Activated T-helper 17 cell treated with anti-CD3 and anti-CD28 coated beads, Interleukin-2, amount 50 U/mL, for 72 hours (primary cell): ENCODE results near the gene SERINC3. TPM values are rescaled to one million over a fixed set of nuclear protein-coding genes. Genes with fewer than 3 reads are reported as not detected.

Source experiments
- ATAC-seq: fragments of 150-1000 bp; cut with Tn5 transposase; replicated peaks from 2 replicates; pipeline ENCODE4 v1.10.0; 2021; ENCODE audit warnings: mild to moderate bottlenecking, moderate library complexity
- H3K27ac Mint-ChIP-seq: one replicate; pipeline ENCODE4 v1.8.0; 2022; ENCODE audit warnings: mixed read lengths
- H3K27me3 Mint-ChIP-seq: one replicate; pipeline ENCODE4 v1.8.0; 2022; ENCODE audit warnings: mixed read lengths
- H3K36me3 Mint-ChIP-seq: one replicate; pipeline ENCODE4 v1.8.0; 2022; ENCODE audit warnings: low read depth, mild to moderate bottlenecking, mixed read lengths
- H3K4me1 Mint-ChIP-seq: one replicate; pipeline ENCODE4 v1.8.0; 2022; ENCODE audit warnings: mixed read lengths
- H3K4me3 Mint-ChIP-seq: one replicate; pipeline ENCODE4 v1.8.0; 2022; ENCODE audit warnings: mild to moderate bottlenecking, mixed read lengths
- H3K9me3 Mint-ChIP-seq: one replicate; pipeline ENCODE4 v1.8.0; 2022; ENCODE audit warnings: mixed read lengths
- total RNA-seq, 2 donors: library from RNA; stranded (reverse); gene quantifications; one replicate each; pipeline ENCODE4 v1.2.3, GENCODE V29; 2022

The SERINC3 gene
- total RNA-seq, 2 donors from 2014 or later: 68.7 to 86.8 TPM

- Mint-ChIP-seq H3K36me3 (peaks cover 100% of the 10 kb centered on the region), H3K27ac (peak overlapping the region; percentile 94), H3K9me3 (no peaks in the 10 kb centered on the region), H3K4me3 (peak overlapping the region; percentile 70), H3K27me3 (no peaks in the 10 kb centered on the region), H3K4me1 (peaks cover 52% of the 10 kb centered on the region)
- no peak for ATAC-seq
Observed at GRCh38 chr20:44494266-44494665, 27.6 kb downstream of the SERINC3 start.

- Mint-ChIP-seq H3K27ac (peak overlapping the region; percentile 80), H3K36me3 (peaks cover 99% of the 10 kb centered on the region), H3K27me3 (no peaks in the 10 kb centered on the region), H3K9me3 (no peaks in the 10 kb centered on the region), H3K4me1 (peaks cover 36% of the 10 kb centered on the region), H3K4me3 (peak overlapping the region; percentile 38)
- no peak for ATAC-seq
Observed at GRCh38 chr20:44491635-44492395, 30.1 kb downstream of the SERINC3 start.

DNA sequence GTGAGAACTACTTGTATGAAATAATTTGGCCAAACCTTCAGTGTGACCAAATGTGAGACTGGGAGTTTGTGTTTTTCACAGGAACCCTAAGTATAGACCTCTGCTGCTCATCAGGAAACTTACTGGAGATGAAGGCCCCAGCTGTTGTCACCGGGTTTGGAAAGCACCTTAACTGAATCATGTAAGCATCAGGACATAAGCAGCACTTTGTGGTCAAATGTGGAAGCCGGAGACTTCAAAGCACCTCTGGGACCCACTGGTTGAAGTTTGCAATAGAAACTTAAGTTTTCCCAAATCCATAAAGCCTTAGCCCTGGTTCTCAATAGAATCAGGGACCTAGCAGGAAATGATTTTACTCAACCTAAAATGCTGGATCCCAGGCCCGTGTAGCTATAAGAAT is 31.9 kb downstream of the SERINC3 start:
- peaks cover 29% of the 10 kb centered on the region for H3K4me1 Mint-ChIP-seq
- H3K36me3 Mint-ChIP-seq: peaks cover 99% of the 10 kb centered on the region
- H3K4me3 Mint-ChIP-seq: peak overlapping the region; percentile 3
- no peaks in the 10 kb centered on the region for H3K9me3 Mint-ChIP-seq
- peak; percentile 80 for ATAC-seq
- no peaks in the 10 kb centered on the region for H3K27me3 Mint-ChIP-seq
- H3K27ac Mint-ChIP-seq: peak overlapping the region; percentile 80

GRCh38 chr20:44489223-44489622 is 32.6 kb downstream of the SERINC3 start:
- ATAC-seq: no peak
- H3K4me3 Mint-ChIP-seq: peak overlapping the region; percentile 3
- peaks cover 99% of the 10 kb centered on the region for H3K36me3 Mint-ChIP-seq
- H3K9me3 Mint-ChIP-seq: no peaks in the 10 kb centered on the region
- peak overlapping the region; percentile 80 for H3K27ac Mint-ChIP-seq
- peaks cover 25% of the 10 kb centered on the region for H3K4me1 Mint-ChIP-seq
- no peaks in the 10 kb centered on the region for H3K27me3 Mint-ChIP-seq

DNA sequence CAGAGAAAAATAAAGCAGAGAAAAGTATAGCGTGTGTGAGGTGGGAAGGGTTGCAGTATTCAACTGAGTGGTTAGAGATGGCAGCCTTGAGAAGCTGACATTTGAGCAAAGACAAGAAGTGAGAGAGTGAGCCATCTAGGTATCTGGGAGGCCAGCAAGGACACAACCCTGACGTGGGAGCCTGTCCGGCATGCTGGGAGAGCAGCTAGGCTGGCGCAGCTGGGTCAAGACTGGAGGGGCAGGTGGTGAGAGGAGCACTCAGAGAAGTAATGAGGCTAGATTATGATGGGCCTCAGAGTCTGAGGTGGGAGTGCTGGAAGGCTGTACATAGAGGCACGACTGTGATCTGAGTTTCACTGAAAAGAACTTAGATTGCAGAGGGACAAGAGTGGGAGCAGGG is 33.3 kb downstream of the SERINC3 start:
- H3K4me3 Mint-ChIP-seq: no peak overlapping the region
- peaks cover 21% of the 10 kb centered on the region for H3K4me1 Mint-ChIP-seq
- no peaks in the 10 kb centered on the region for H3K27me3 Mint-ChIP-seq
- H3K9me3 Mint-ChIP-seq: no peaks in the 10 kb centered on the region
- peak overlapping the region; percentile 80 for H3K27ac Mint-ChIP-seq
- H3K36me3 Mint-ChIP-seq: peaks cover 99% of the 10 kb centered on the region
- no peak for ATAC-seq

- Mint-ChIP-seq H3K4me3 (no peak overlapping the region), H3K4me1 (peaks cover 18% of the 10 kb centered on the region), H3K27me3 (no peaks in the 10 kb centered on the region), H3K9me3 (no peaks in the 10 kb centered on the region), H3K27ac (peak overlapping the region; percentile 92), H3K36me3 (peaks cover 99% of the 10 kb centered on the region)
- no peak for ATAC-seq
Observed at GRCh38 chr20:44485830-44486198, 36.1 kb downstream of the SERINC3 start.

DNA sequence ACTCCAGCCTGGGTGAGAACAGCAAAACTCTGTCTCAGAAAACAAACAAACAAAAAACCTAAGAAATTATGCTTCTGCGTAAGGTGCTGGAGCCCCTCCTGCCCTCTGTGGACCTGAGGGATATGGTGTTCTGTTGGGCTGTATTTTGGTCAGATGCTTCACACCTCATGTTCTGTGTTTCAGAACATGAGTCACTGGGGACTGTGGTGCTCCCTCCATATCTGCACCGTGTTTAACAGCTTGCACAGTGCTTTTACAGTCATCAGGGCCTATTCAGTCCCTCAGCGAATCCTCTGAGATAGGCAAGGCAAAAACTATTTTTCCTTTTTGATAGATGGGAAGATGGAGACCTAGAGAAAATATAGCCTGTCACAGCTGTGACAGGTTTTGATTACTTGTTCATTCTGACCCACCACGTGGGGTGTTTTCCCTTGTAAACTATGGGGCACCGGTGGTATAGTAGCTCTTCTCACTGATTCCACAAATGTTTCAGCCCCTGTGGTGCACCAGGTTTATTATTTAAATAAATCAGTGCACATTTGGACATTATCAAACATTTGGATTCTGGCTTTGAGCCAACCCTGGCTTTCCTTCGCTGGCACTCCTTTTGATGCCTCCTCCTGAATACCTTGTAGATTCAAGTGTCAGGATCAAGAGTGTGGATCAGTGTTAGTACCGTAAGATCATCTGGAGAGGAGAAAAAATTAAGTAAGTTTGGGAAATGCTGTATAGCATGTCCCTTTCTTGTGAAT is 36.6 kb downstream of the SERINC3 start:
- ATAC-seq: peak; percentile 86

GRCh38 chr20:44483112-44483511 is 38.8 kb downstream of the SERINC3 start:
- Mint-ChIP-seq H3K4me3 (no peak overlapping the region), H3K27me3 (no peaks in the 10 kb centered on the region), H3K4me1 (peaks cover 17% of the 10 kb centered on the region), H3K36me3 (peaks cover 81% of the 10 kb centered on the region), H3K9me3 (no peaks in the 10 kb centered on the region), H3K27ac (no peak overlapping the region)
- no peak for ATAC-seq

More for the DNA sequence above, 36.6 kb downstream of the SERINC3 start:
- Mint-ChIP-seq H3K9me3 (no peaks in the 10 kb centered on the region), H3K4me1 (peaks cover 18% of the 10 kb centered on the region), H3K27me3 (no peaks in the 10 kb centered on the region), H3K4me3 (no peak overlapping the region), H3K36me3 (peaks cover 99% of the 10 kb centered on the region), H3K27ac (peak overlapping the region; percentile 92)

DNA sequence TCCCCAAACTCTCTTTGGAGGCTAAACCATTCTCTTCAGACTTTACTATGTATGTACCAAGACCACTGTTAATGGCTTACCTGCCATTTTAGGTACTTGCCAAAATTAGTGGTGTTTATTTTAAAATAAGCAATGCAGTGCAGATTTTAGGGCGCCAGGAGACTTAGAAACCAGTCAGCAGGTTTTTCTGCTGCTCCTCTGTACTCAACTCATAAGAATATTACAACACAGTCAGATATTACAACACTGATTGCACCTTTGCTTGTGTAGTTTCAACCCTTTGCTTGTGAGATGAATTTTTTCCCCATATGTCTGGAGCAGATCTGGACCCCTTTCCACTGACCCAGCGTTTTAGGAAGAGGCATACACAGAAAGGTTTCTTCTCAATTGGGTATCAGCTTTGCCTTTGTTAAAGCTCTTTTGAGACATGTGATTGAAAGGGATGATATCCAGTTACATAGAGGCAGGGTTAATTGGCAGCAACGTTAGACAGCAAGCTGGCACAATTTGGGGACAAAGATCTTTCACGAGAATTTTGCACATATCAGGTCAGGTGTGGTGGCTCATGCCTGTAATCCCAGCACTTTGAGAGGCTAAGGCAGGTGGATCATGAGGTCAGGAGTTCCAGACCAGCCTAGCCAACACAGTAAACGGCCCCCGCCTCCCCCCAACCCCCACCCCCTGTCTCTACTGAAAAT is 40.0 kb downstream of the SERINC3 start:
- no peaks in the 10 kb centered on the region for H3K27me3 Mint-ChIP-seq
- peak overlapping the region; percentile 13 for H3K27ac Mint-ChIP-seq
- H3K4me1 Mint-ChIP-seq: peaks cover 23% of the 10 kb centered on the region
- no peak overlapping the region for H3K4me3 Mint-ChIP-seq
- no peaks in the 10 kb centered on the region for H3K9me3 Mint-ChIP-seq
- peaks cover 69% of the 10 kb centered on the region for H3K36me3 Mint-ChIP-seq
- ATAC-seq: no peak

GRCh38 chr20:44480097-44480496 is 41.8 kb downstream of the SERINC3 start:
- no peak for ATAC-seq
- Mint-ChIP-seq H3K4me3 (no peak overlapping the region), H3K9me3 (no peaks in the 10 kb centered on the region), H3K27ac (no peak overlapping the region), H3K27me3 (no peaks in the 10 kb centered on the region), H3K36me3 (peaks cover 52% of the 10 kb centered on the region), H3K4me1 (peaks cover 26% of the 10 kb centered on the region)

- H3K27ac Mint-ChIP-seq: no peak overlapping the region
- peaks cover 26% of the 10 kb centered on the region for H3K4me1 Mint-ChIP-seq
- no peaks in the 10 kb centered on the region for H3K27me3 Mint-ChIP-seq
- no peak for ATAC-seq
- H3K4me3 Mint-ChIP-seq: no peak overlapping the region
- H3K9me3 Mint-ChIP-seq: no peaks in the 10 kb centered on the region
- H3K36me3 Mint-ChIP-seq: peaks cover 47% of the 10 kb centered on the region
Observed at GRCh38 chr20:44479643-44480042, 42.2 kb downstream of the SERINC3 start.

GRCh38 chr20:44478206-44478605 is 43.7 kb downstream of the SERINC3 start:
- Mint-ChIP-seq H3K4me1 (peaks cover 26% of the 10 kb centered on the region), H3K9me3 (no peaks in the 10 kb centered on the region), H3K4me3 (no peak overlapping the region), H3K36me3 (peaks cover 33% of the 10 kb centered on the region), H3K27me3 (no peaks in the 10 kb centered on the region), H3K27ac (no peak overlapping the region)
- ATAC-seq: no peak

DNA sequence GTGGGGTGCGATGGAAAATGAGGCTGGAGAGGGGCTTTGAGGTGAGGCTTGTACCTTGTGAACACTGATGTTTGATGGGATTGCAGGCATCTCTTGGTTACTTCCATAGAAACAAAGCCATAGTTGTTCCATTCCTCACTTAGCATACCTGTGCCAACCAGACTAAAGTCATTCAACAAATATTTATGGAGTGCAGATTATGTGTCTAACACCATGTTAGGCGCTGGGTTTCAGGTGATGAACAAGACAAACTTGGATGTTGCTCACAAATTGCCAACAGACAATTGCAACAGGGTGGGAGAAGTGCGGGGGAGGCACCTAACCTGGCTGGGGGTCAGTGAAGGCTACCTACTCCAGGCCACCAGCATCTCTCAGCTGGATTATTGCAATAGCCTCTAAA is 44.7 kb downstream of the SERINC3 start:
- Mint-ChIP-seq H3K27me3 (no peaks in the 10 kb centered on the region), H3K27ac (peak overlapping the region; percentile 94), H3K9me3 (no peaks in the 10 kb centered on the region), H3K4me1 (peaks cover 26% of the 10 kb centered on the region), H3K36me3 (peaks cover 22% of the 10 kb centered on the region), H3K4me3 (peak overlapping the region; percentile 90)
- no peak for ATAC-seq

DNA sequence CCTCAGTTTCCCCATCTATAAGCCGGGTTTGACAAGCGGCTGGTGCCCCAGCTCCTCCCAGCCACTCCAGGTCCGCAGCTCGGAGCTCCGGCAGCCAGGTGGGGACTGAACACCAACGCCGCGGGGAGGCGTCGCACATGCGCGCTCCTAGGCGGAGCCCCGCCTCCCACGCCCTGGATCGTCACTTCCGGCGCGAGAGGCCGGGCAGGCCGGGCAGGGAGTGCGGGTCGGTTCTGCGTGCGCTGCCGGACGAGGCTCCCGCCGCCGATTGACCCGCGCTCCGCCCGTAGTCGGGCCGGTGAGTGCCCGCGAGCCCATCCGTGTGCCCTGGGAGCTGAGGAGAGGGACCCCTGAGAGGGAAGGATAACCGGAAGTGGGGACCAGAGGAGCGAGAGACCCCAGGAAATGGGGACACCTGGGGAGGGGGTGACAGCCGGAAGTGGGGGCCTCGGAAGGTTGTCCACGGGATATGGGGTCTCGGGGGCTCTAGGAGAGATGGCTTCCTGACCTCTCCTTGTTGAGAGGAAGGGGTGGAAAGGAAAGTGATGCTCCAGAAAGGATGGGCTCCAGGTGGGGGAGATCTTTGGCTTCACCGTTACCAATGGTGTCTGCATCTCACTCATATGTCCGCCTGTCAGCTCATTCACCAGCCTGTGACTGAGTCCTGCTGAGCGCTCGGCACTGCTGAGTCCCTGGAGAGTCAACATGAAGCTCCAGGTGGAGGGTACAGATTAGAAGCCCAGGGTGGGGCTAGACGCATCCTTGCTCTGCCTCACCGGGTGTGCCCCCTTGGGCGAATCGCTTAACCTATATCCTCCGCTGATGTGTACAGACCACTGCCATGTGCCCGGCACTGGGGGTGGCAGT is 45.9 kb downstream of the SERINC3 start, which contains the start of gene TTPAL:
Gene TTPAL (plus strand): TSS at position 181 of the 867 bp plus-strand sequence. CDS start 4,126 bp downstream, outside the sequence.
- Mint-ChIP-seq H3K27me3 (no peaks in the 10 kb centered on the region), H3K36me3 (peaks cover 10% of the 10 kb centered on the region), H3K4me1 (peaks cover 21% of the 10 kb centered on the region), H3K9me3 (no peaks in the 10 kb centered on the region), H3K27ac (peak within 1 kb of the TSS; percentile 94), H3K4me3 (peak within 1 kb of the TSS; percentile 90)
- peak; percentile 98 for ATAC-seq
